ENCODE data around the gene FBXL17. TPM values are rescaled to one million over a fixed set of nuclear protein-coding genes. Genes with fewer than 3 reads are reported as not detected.
"Not testable (repeated sequence)": the region's sequence is repeated elsewhere in the genome, so short reads cannot be mapped to it uniquely, and the experiment has no call there.

FBXL17 gene
- total and polyA plus RNA-seq, 7 donors: 6.2 to 36.1 (median 30.3) TPM

DNA sequence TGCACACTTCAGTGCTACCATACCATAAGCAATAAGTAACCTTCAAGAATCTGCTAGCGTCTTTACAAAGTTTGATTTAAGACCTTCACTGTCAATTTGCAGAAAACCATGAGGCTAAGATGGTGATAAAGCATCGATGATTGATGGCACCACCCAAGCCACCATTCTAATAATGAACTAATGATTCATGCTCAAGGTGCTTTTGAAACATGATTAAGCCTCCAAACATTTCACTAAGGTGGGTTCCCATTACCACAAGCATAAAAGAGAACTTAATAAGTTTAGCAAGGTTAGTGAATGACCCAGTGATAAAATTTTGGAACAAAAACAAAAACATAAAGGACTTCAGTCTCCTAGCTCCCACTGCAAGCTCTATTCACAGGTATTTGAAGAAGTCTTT, 214.7 kb downstream of the FBXL17 start:
- intact Hi-C loops (cut with DNase I): no loop called here
- Histone ChIP-seq H3K4me3 (no peak overlapping the region), H3K36me3 (ENCODE audit: insufficient read depth in 1 of 2, low read depth in 1 of 2) (no peaks in the 10 kb centered on the region), H3K9me3 (no peaks in the 10 kb centered on the region), H3K27me3 (ENCODE audit: insufficient read depth in 3 of 3, low read length in 2 of 3) (no peaks in the 10 kb centered on the region), H3K4me1 (no peaks in the 10 kb centered on the region), H3K27ac (no peak overlapping the region)
- WGBS, 3 donors: 86 to 89% (median 89%) methylated on average over 2 of the region's 2 CpGs
- peak in 3 of 4 donors; percentile 35 to 52 (median 50) for ATAC-seq
- no peak for DNase-seq
- TF ChIP-seq CTCF (IDR thresholded peaks at IDR 0.05): no peak

DNA sequence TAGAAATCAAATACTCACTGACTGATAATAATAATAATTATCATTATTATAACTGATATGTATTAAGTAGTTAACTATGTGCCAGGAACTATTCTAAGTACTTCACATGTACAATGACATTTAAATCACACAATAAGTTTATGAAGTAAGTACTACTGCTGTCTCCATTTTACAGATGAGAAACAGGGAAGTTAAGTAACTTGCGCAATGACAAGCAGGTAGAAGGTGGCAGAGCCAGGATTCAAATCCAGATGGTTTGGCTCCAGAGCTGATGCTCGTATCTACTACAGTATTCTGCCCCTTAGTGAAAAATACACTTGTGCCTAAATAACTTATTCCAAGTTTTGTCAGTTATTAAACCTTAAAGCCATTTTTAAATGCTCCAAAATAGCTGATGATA, 217.3 kb downstream of the FBXL17 start:
- WGBS, 3 donors: 87 to 90% (median 89%) methylated on average over 2 of the region's 2 CpGs
- Histone ChIP-seq H3K36me3 (ENCODE audit: insufficient read depth in 1 of 2, low read depth in 1 of 2) (no peaks in the 10 kb centered on the region), H3K9me3 (no peaks in the 10 kb centered on the region), H3K4me3 (no peak overlapping the region), H3K4me1 (no peaks in the 10 kb centered on the region), H3K27me3 (ENCODE audit: insufficient read depth in 3 of 3, low read length in 2 of 3) (no peaks in the 10 kb centered on the region), H3K27ac (no peak overlapping the region)
- ATAC-seq (no peak), DNase-seq (no peak)
- no peak for TF ChIP-seq CTCF (IDR thresholded peaks at IDR 0.05)
- intact Hi-C loops (cut with DNase I): no loop called here

DNA sequence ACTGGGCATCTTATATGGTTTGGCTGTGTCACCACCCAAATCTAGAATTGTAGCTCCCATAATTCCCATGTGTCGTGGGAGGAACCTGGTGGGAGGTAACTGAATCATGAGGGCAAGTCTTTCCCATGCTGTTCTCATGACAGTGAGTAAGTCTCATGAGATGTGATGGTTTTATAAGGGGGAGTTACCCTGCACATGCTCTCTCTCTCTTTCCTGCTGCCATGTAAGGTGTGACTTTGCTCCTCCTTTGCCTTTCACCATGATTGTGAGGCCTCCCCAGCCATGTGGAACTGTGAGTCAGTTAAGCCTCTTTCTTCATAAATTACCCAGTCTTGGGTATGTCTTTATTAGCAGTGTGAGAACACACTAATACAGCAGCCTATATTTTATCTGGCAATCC, 229.0 kb downstream of the FBXL17 start:
- H3K27ac ChIP-seq; H3K4me3 ChIP-seq; ATAC-seq; H3K27me3 ChIP-seq (ENCODE audit: insufficient read depth in 3 of 3, low read length in 2 of 3); H3K36me3 ChIP-seq (ENCODE audit: insufficient read depth in 1 of 2, low read depth in 1 of 2); DNase-seq; H3K9me3 ChIP-seq; H3K4me1 ChIP-seq; intact Hi-C loops (cut with DNase I): not testable (repeated sequence)
- WGBS, 3 donors: 93 to 100% (median 95%) methylated on average over 1 of the region's 1 CpG

DNA sequence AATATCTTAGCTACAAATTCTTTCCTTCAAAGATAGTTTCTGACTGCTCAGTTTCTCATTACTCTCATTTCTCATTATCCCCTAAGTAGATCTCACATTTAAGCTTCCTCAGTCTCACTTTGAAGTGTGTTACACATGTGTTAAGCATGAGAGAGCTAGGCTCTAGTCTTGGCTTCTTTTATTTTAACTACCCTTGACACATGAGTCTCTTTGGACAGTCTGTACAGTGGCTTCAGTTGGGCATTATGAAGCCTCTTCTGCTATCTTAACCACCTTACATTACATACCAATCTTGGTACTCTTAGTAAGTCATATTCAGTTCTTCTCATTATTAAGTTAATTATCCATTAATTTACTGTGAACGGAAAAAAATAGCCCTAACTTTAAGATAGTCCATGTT, 232.5 kb downstream of the FBXL17 start:
- Histone ChIP-seq H3K9me3 (no peaks in the 10 kb centered on the region), H3K27ac (no peak overlapping the region), H3K4me3 (no peak overlapping the region), H3K27me3 (ENCODE audit: insufficient read depth in 3 of 3, low read length in 2 of 3) (no peaks in the 10 kb centered on the region), H3K4me1 (no peaks in the 10 kb centered on the region), H3K36me3 (ENCODE audit: insufficient read depth in 1 of 2, low read depth in 1 of 2) (no peaks in the 10 kb centered on the region)
- no peak for TF ChIP-seq CTCF (IDR thresholded peaks at IDR 0.05)
- 83 to 100% (median 97%) methylated on average over 1 of the region's 1 CpG for WGBS, 3 donors
- ATAC-seq: peak in 2 of 4 donors; percentile 42 to 67
- no peak for DNase-seq
- intact Hi-C loops (cut with DNase I): no loop called here

GRCh38 chr5:108148715-108149139, 233.2 kb downstream of the FBXL17 start:
- Histone ChIP-seq H3K27ac (no peak overlapping the region), H3K27me3 (ENCODE audit: insufficient read depth in 3 of 3, low read length in 2 of 3) (no peaks in the 10 kb centered on the region), H3K4me3 (no peak overlapping the region), H3K4me1 (no peaks in the 10 kb centered on the region), H3K36me3 (ENCODE audit: insufficient read depth in 1 of 2, low read depth in 1 of 2) (no peaks in the 10 kb centered on the region), H3K9me3 (no peaks in the 10 kb centered on the region)
- intact Hi-C loops (cut with DNase I): no loop called here
- TF ChIP-seq CTCF (IDR thresholded peaks at IDR 0.05): peak; percentile 50
- DNase-seq: no peak
- peak; percentile 28 to 81 (median 58) for ATAC-seq

All from psoas muscle (tissue), 8 donors.